Hepatocyte (in vitro differentiated cells): ENCODE results near the gene PTPRD. TPM values are rescaled to one million over a fixed set of nuclear protein-coding genes. Genes with fewer than 3 reads are reported as not detected.

Experiments
- DNase-seq: peaks from one replicate; pipeline ENCODE4 v3.0.0-alpha.2; 2016; ENCODE audit warnings: low spot score
- H2AFZ ChIP-seq: fragments of 200-600 bp; sonication (generic); 2 replicates; pipeline ENCODE4 v1.6.0; 2016; ENCODE audit warnings: antibody characterized with exemption, mild to moderate bottlenecking
- H3K27ac ChIP-seq: fragments of 200-600 bp; sonication (generic); 2 replicates; pipeline ENCODE4 v1.5.1; 2016; ENCODE audit warnings: mild to moderate bottlenecking
- H3K27me3 ChIP-seq: fragments of 200-600 bp; sonication (generic); 2 replicates; pipeline ENCODE4 v1.6.1; 2016
- H3K36me3 ChIP-seq: fragments of 200-600 bp; sonication (generic); replicated peaks from 2 replicates; pipeline ENCODE4 v1.5.1; 2016; ENCODE audit warnings: low read depth; ENCODE audit not compliant: insufficient read depth
- H3K4me1 ChIP-seq: fragments of 200-600 bp; sonication (generic); 2 replicates; pipeline ENCODE4 v1.5.1; 2016; ENCODE audit warnings: mild to moderate bottlenecking, moderate library complexity; ENCODE audit not compliant: insufficient read depth
- H3K4me2 ChIP-seq: fragments of 200-600 bp; sonication (generic); 2 replicates; pipeline ENCODE4 v1.6.0; 2016
- H3K4me3 ChIP-seq: fragments of 200-600 bp; sonication (generic); 2 replicates; pipeline ENCODE4 v1.5.1; 2016; ENCODE audit warnings: mild to moderate bottlenecking
- H3K79me2 ChIP-seq: fragments of 200-600 bp; sonication (generic); 2 replicates; pipeline ENCODE4 v1.6.0; 2017; ENCODE audit warnings: mild to moderate bottlenecking
- H3K9me2 ChIP-seq: fragments of 200-600 bp; sonication (generic); replicated peaks from 2 replicates; pipeline ENCODE4 v1.6.0; 2017; ENCODE audit warnings: mild to moderate bottlenecking; ENCODE audit not compliant: insufficient read depth
- H3K9me3 ChIP-seq: fragments of 200-600 bp; sonication (generic); 2 replicates; pipeline ENCODE4 v1.5.1; 2016; ENCODE audit warnings: low read depth, mild to moderate bottlenecking
- H4K20me1 ChIP-seq: fragments of 200-600 bp; sonication (generic); 2 replicates; pipeline ENCODE4 v1.6.0; 2016; ENCODE audit warnings: mild to moderate bottlenecking; ENCODE audit not compliant: insufficient read depth, poor library complexity, severe bottlenecking
- EZH2 ChIP-seq: fragments of 200-600 bp; sonication (generic); IDR thresholded peaks from 2 replicates; pipeline ENCODE4 v1.6.1; 2016; ENCODE audit warnings: antibody characterized with exemption, mild to moderate bottlenecking, borderline replicate concordance
- EZH2phosphoT487 ChIP-seq: fragments of 200-600 bp; sonication (generic); IDR thresholded peaks from one replicate; pipeline ENCODE4 v1.6.1; 2018; ENCODE audit warnings: antibody characterized with exemption, mild to moderate bottlenecking, low read depth, moderate library complexity; ENCODE audit not compliant: unreplicated experiment, severe bottlenecking
- WGBS: methylation state at CpG from one replicate; pipeline ENCODE4 v1.1.6; 2016; ENCODE audit warnings: low lambda C conversion rate; ENCODE audit errors: missing lambda C conversion rate; 5-methylcytosine and 5-hydroxymethylcytosine counted together
- polyA plus RNA-seq: library from polyadenylated mRNA; unstranded; fragments of >200 nt; fragmentation: Nextera tagmentation; extraction: Ambion mirVana; gene quantifications from 2 replicates; pipeline ENCODE4 v1.2.1, GENCODE V29; 2016
- total RNA-seq: library from RNA; depleted of rRNA; stranded (reverse); fragments of >200 nt; gene quantifications from 2 replicates; pipeline ENCODE4 v1.2.3, GENCODE V29; 2014
- TF ChIP-seq, protein P1 (sequence below): fragments of 200-600 bp; sonication (generic); IDR thresholded peaks from 2 replicates; pipeline ENCODE4 v1.5.1; 2016; ENCODE audit warnings: antibody characterized with exemption, mild to moderate bottlenecking; ENCODE audit not compliant: poor library complexity

Gene PTPRD
- total and polyA plus RNA-seq, 2 experiments from 2014 or later, result 6.5 to 77.6 TPM

DNA sequence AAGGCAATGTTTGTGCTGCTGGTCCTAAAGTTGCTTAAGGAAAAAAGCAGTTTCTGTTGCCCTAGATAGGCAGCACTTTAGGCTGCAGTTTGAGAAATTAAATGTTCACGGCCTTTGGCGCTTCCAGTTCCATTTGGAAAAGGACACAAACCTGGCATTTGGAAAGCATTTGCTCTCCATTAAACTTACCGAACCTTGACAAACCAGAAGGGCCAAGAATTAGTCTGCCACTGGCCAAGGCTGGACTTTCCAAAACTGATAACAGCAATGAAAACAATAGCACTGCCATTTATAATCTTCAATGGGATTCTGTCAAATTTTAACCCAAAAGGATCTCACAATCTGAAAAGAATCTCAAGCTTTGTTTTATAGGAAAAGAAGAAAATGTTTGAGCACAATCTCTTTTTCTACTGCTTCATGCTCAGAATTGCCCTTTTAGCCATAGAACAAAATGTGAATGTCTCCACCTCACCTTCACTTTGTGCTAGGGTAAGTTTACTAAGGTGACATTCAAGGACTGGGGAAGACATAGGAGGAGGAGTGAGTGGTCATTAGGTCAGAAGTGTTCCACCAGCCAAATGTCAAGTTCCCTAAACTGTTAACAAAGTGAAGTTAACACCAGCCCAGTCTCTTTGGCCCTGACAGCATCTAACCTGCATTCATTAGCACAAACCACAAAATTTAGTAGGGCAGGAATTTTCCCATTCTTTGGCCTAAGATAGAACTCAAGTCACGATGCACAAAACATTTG, 2229.8 kb downstream of the PTPRD start:
- WGBS, result 65% methylated on average over 4 of the region's 4 CpGs
- DNase-seq, result no peak
- Histone ChIP-seq H3K27ac (no peak overlapping the region), H3K4me2 (no peak overlapping the region), H3K36me3 (no peaks in the 10 kb centered on the region), H2AFZ (no peak overlapping the region), H3K9me2 (no peaks in the 10 kb centered on the region), H3K27me3 (no peaks in the 10 kb centered on the region), H3K79me2 (no peaks in the 10 kb centered on the region), H3K4me3 (no peak overlapping the region), H4K20me1 (no peaks in the 10 kb centered on the region), H3K9me3 (no peaks in the 10 kb centered on the region), H3K4me1 (peaks cover 10% of the 10 kb centered on the region)
- TF ChIP-seq EZH2 (no peak), EZH2phosphoT487 (no peak)
- TF ChIP-seq, protein P1, sequence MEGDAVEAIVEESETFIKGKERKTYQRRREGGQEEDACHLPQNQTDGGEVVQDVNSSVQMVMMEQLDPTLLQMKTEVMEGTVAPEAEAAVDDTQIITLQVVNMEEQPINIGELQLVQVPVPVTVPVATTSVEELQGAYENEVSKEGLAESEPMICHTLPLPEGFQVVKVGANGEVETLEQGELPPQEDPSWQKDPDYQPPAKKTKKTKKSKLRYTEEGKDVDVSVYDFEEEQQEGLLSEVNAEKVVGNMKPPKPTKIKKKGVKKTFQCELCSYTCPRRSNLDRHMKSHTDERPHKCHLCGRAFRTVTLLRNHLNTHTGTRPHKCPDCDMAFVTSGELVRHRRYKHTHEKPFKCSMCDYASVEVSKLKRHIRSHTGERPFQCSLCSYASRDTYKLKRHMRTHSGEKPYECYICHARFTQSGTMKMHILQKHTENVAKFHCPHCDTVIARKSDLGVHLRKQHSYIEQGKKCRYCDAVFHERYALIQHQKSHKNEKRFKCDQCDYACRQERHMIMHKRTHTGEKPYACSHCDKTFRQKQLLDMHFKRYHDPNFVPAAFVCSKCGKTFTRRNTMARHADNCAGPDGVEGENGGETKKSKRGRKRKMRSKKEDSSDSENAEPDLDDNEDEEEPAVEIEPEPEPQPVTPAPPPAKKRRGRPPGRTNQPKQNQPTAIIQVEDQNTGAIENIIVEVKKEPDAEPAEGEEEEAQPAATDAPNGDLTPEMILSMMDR, result no peak

DNA sequence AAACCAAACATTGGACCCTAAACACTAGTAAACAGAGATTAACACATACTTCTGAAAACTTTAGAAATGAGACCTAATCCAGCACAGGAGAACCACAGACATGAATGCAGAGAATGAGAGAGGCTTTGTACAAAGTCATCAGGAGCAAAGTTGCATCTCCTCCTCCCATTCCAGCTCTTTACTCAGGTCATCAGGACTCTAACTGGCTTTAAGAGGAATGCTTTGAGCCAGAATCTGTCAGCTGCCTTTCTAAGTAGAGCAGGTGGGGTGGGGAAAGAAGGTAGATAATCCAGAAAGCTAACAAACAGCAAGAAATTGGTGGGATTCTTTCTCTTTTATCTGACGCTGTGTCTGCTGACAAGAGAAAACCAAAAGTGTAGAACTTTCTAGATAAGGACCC, 2230.5 kb downstream of the PTPRD start:
- no peak overlapping the region for H3K27ac ChIP-seq
- no peak overlapping the region for H2AFZ ChIP-seq
- 53% methylated on average over 1 of the region's 1 CpG for WGBS
- no peaks in the 10 kb centered on the region for H4K20me1 ChIP-seq
- H3K36me3 ChIP-seq, result no peaks in the 10 kb centered on the region
- peaks cover 10% of the 10 kb centered on the region for H3K4me1 ChIP-seq
- no peaks in the 10 kb centered on the region for H3K79me2 ChIP-seq
- H3K9me3 ChIP-seq, result no peaks in the 10 kb centered on the region
- TF ChIP-seq EZH2phosphoT487 (no peak), EZH2 (no peak)
- TF ChIP-seq, protein P1, result no peak
- H3K4me2 ChIP-seq, result no peak overlapping the region
- H3K4me3 ChIP-seq, result no peak overlapping the region
- no peak for DNase-seq
- no peaks in the 10 kb centered on the region for H3K9me2 ChIP-seq
- H3K27me3 ChIP-seq, result no peaks in the 10 kb centered on the region

DNA sequence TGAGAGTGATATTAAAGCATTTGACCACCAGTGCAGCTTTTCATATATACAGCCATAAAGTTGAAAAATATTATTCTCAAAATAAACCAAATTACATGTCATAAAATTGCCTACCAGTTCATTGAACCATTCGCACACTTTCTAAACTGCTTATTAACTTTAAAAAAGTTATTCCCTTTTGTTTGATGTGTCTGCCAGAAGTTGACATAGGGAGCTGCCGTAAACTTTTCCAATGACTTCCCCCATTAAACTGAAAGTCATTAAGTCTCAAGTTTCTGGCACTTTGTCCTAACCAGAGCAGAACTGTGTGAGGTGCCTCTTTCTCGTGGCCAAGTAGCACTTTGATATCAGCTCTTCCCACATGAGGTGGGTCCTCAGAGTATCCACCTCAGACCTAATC, 2231.2 kb downstream of the PTPRD start:
- Histone ChIP-seq H3K9me3 (no peaks in the 10 kb centered on the region), H3K9me2 (no peaks in the 10 kb centered on the region), H3K4me1 (peaks cover 10% of the 10 kb centered on the region), H3K79me2 (no peaks in the 10 kb centered on the region), H3K27me3 (no peaks in the 10 kb centered on the region), H3K4me2 (peak overlapping the region; percentile 2), H3K36me3 (no peaks in the 10 kb centered on the region), H2AFZ (no peak overlapping the region), H4K20me1 (no peaks in the 10 kb centered on the region), H3K4me3 (no peak overlapping the region), H3K27ac (no peak overlapping the region)
- 54% methylated on average over 3 of the region's 3 CpGs for WGBS
- no peak for DNase-seq
- TF ChIP-seq EZH2phosphoT487 (no peak), EZH2 (no peak)
- TF ChIP-seq, protein P1, result no peak
